HepG2 (cell line): ENCODE results near the gene CRKL. TPM values are rescaled to one million over a fixed set of nuclear protein-coding genes. Genes with fewer than 3 reads are reported as not detected.

Source experiments
- CREB1 ChIP-seq, 2 experiments: fragments of 450-650 bp in 1 of 2; IDR thresholded peaks; 2 replicates each; pipeline ENCODE4 v1.6.1; 2016 to 2017; ENCODE audit warnings: control low read depth in 1 of 2, mild to moderate bottlenecking in 1 of 2, missing compliant biosample characterization in 1 of 2, missing genetic modification characterization in 1 of 2
- EP300 ChIP-seq, 3 experiments: sonication (generic) in 1 of 3; formaldehyde crosslinking in 1 of 3; IDR thresholded peaks; 2 replicates each; pipeline versions ENCODE4 v1.5.1 to v1.6.1; 2011 to 2020; ENCODE audit warnings: low read depth in 2 of 3, low read length in 2 of 3, borderline replicate concordance in 1 of 3, improper control_type of control experiment in 1 of 3, mild to moderate bottlenecking in 1 of 3, missing genetic modification reagents in 1 of 3, moderate library complexity in 1 of 3
- FOSL2 ChIP-seq: sonication (generic); formaldehyde crosslinking; IDR thresholded peaks from 2 replicates; pipeline ENCODE4 v1.4.0; 2020; ENCODE audit warnings: missing genetic modification reagents
- GLI4 ChIP-seq: sonication (generic); formaldehyde crosslinking; IDR thresholded peaks from 2 replicates; pipeline ENCODE4 v1.5.1; 2020; ENCODE audit warnings: missing genetic modification reagents, mild to moderate bottlenecking, moderate library complexity, borderline replicate concordance
- HIVEP1 ChIP-seq: sonication (generic); formaldehyde crosslinking; IDR thresholded peaks from 2 replicates; pipeline ENCODE4 v1.4.0; 2020; ENCODE audit warnings: mild to moderate bottlenecking, missing genetic modification reagents
- HNRNPLL ChIP-seq: fragments of 200-400 bp; formaldehyde crosslinking; IDR thresholded peaks from 2 replicates; pipeline ENCODE4 v1.6.1; 2017; ENCODE audit warnings: mild to moderate bottlenecking, low read depth, low read length; ENCODE audit not compliant: poor library complexity, severe bottlenecking
- PAF1 ChIP-seq: IDR thresholded peaks from 2 replicates; pipeline ENCODE4 v1.6.1; 2016; ENCODE audit warnings: missing genetic modification reagents, missing compliant biosample characterization
- PCBP2 ChIP-seq: fragments of 200-400 bp; formaldehyde crosslinking; optimal IDR thresholded peaks from 2 replicates; pipeline ENCODE3; 2018; ENCODE audit warnings: low read length, low read depth; ENCODE audit not compliant: poor library complexity, severe bottlenecking
- POLR2AphosphoS2 ChIP-seq: IDR thresholded peaks from 2 replicates; pipeline ENCODE4 v1.6.1; 2011; ENCODE audit warnings: low read depth, low read length, improper control_type of control experiment
- SKIL ChIP-seq: sonication (generic); formaldehyde crosslinking; IDR thresholded peaks from 2 replicates; pipeline ENCODE4 v1.8.0; 2022; ENCODE audit warnings: missing genetic modification reagents, mild to moderate bottlenecking, moderate library complexity, borderline replicate concordance
- ZFP1 ChIP-seq: IDR thresholded peaks from 2 replicates; pipeline ENCODE4 v1.6.1; 2016
- ZFP41 ChIP-seq: sonication (generic); formaldehyde crosslinking; IDR thresholded peaks from 2 replicates; pipeline ENCODE4 v1.4.0; 2020; ENCODE audit warnings: mild to moderate bottlenecking, missing genetic modification reagents, borderline replicate concordance
- ZNF101 ChIP-seq: sonication (generic); formaldehyde crosslinking; IDR thresholded peaks from 2 replicates; pipeline ENCODE4 v1.4.0; 2020; ENCODE audit warnings: mild to moderate bottlenecking, low read depth, missing genetic modification reagents, borderline replicate concordance
- ZNF235 ChIP-seq: sonication (generic); formaldehyde crosslinking; IDR thresholded peaks from 2 replicates; pipeline ENCODE4 v1.8.1; 2023; ENCODE audit warnings: mild to moderate bottlenecking, missing genetic modification reagents, borderline replicate concordance
- ZNF460 ChIP-seq: sonication (generic); formaldehyde crosslinking; IDR thresholded peaks from 2 replicates; pipeline ENCODE4 v1.5.1; 2020; ENCODE audit warnings: missing genetic modification reagents, mild to moderate bottlenecking, borderline replicate concordance
- ZNF496 ChIP-seq: sonication (generic); formaldehyde crosslinking; IDR thresholded peaks from 2 replicates; pipeline ENCODE4 v1.8.1; 2023; ENCODE audit warnings: mild to moderate bottlenecking, moderate library complexity, missing genetic modification reagents; ENCODE audit not compliant: insufficient replicate concordance
- ZNF572 ChIP-seq: sonication (generic); formaldehyde crosslinking; IDR thresholded peaks from 2 replicates; pipeline ENCODE4 v1.5.1; 2020; ENCODE audit warnings: mild to moderate bottlenecking, missing genetic modification reagents
- polyA plus RNA-seq, 8 experiments: library from polyadenylated mRNA; depleted of rRNA in 3 of 8; stranded (reverse) in 7 of 8; unstranded in 1 of 8; fragments of >200 nt; fragmentation: Illumina TruSeq in 4 of 8; extraction: Trizol in 4 of 8; gene quantifications; 2 replicates each; pipeline versions ENCODE4 v1.2.1 to v1.2.3, GENCODE V29; 2011 to 2016; ENCODE audit warnings: low read depth in 4 of 8, missing spikeins in 1 of 8, mixed read lengths in 1 of 8; ENCODE audit not compliant: insufficient read depth in 1 of 8
- total RNA-seq, 5 experiments: library from RNA; depleted of rRNA; stranded (reverse); fragments of >200 nt; fragmentation: Illumina TruSeq; extraction: Trizol; gene quantifications; 2 replicates each; pipeline ENCODE4 v1.2.3, GENCODE V29; 2016; ENCODE audit warnings: low read depth in 1 of 5
- TF ChIP-seq, protein P1 (sequence below): sonication (generic); formaldehyde crosslinking; IDR thresholded peaks from 2 replicates; pipeline ENCODE4 v1.8.0; 2023; ENCODE audit warnings: mild to moderate bottlenecking, missing genetic modification reagents
- TF ChIP-seq, protein P2 (sequence below), 2 experiments: sonication (generic) in 1 of 2; formaldehyde crosslinking in 1 of 2; IDR thresholded peaks; 2 replicates each; pipeline versions ENCODE4 v1.4.0 to v1.6.1; 2016 to 2020; ENCODE audit warnings: borderline replicate concordance in 1 of 2, low read depth in 1 of 2, mild to moderate bottlenecking in 1 of 2, missing genetic modification reagents in 1 of 2

CRKL gene
- total and polyA plus RNA-seq, 2 of the 13 experiments (the other 11 are each of a cell fraction or from before 2014, with no cell fraction given), result 37.4 to 60.6 TPM

DNA sequence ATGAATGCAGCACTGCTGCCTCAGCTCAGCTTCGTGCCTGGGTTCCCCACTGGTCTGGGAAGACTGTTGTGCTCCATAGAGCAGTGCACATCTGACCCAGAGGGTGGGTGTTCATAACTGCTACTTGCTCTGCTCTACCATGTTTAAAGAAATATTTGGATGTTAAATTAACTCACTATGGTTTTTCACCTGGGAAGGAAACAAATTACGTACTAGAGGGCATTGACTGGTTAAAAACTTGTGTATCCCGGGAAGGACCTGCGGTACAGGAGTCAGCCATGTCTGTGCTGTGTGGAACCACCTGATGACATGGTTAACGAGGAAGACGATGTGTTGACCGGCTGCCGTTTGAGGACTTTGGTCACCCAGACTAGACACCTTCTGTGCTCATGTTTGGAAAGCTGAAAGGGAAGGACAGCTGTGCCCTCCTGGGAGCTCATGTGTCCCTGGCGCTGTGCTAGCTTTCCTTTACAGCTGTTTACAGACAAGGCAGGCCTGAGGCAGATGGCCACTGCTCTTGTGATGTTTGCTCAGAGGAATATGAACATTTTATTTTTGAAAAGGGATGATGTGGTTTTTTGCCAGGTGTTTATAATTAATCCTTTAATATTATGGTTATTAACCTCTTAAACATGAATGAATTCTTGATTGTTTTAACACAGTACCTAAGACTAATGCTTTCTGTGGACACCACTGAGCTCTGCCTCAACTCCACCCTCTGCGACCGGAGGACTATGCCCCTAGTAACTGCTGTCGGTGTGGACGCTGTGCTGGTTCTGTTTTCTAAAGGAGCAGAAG, 35.5 kb downstream of the CRKL start (continued):
- TF ChIP-seq, protein P1, sequence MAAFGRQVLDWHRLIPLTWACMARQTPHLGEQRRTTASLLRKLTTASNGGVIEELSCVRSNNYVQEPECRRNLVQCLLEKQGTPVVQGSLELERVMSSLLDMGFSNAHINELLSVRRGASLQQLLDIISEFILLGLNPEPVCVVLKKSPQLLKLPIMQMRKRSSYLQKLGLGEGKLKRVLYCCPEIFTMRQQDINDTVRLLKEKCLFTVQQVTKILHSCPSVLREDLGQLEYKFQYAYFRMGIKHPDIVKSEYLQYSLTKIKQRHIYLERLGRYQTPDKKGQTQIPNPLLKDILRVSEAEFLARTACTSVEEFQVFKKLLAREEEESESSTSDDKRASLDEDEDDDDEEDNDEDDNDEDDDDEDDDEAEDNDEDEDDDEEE, result no peak
- no peak for TF ChIP-seq ZNF235 (CRISPR knock-in tag)
- no peak for TF ChIP-seq HNRNPLL
- 0 out of 4 replicates have a peak, but pooled peaks of 1 of the 2 experiments have one; percentile 32 for TF ChIP-seq EP300 (IDR thresholded peaks at IDR 0.05; ENCODE audit: low read depth in 2 of 2, low read length in 2 of 2)
- TF ChIP-seq EP300 (CRISPR knock-in tag; IDR thresholded peaks at IDR 0.05; ENCODE audit: borderline replicate concordance), result no peak
- TF ChIP-seq SKIL (CRISPR knock-in tag), result no peak
- TF ChIP-seq CREB1 (IDR thresholded peaks at IDR 0.05), result no peak
- no peak for TF ChIP-seq CREB1 (CRISPR knock-in tag; IDR thresholded peaks at IDR 0.05)
- TF ChIP-seq ZNF496 (CRISPR knock-in tag), result no peak
- no peak for TF ChIP-seq POLR2AphosphoS2
- no peak for TF ChIP-seq PAF1
- TF ChIP-seq, protein P2, sequence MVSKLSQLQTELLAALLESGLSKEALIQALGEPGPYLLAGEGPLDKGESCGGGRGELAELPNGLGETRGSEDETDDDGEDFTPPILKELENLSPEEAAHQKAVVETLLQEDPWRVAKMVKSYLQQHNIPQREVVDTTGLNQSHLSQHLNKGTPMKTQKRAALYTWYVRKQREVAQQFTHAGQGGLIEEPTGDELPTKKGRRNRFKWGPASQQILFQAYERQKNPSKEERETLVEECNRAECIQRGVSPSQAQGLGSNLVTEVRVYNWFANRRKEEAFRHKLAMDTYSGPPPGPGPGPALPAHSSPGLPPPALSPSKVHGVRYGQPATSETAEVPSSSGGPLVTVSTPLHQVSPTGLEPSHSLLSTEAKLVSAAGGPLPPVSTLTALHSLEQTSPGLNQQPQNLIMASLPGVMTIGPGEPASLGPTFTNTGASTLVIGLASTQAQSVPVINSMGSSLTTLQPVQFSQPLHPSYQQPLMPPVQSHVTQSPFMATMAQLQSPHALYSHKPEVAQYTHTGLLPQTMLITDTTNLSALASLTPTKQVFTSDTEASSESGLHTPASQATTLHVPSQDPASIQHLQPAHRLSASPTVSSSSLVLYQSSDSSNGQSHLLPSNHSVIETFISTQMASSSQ (IDR thresholded peaks at IDR 0.05; ENCODE audit: low read depth), result peak; percentile 30; the same call in 1 of the 2 replicates
- TF ChIP-seq, protein P2 (CRISPR knock-in tag; IDR thresholded peaks at IDR 0.05; ENCODE audit: borderline replicate concordance), result peak; percentile 38; the same call in 1 of the 2 replicates
- no peak for TF ChIP-seq HIVEP1 (CRISPR knock-in tag)
- TF ChIP-seq ZNF572, result no peak
- TF ChIP-seq FOSL2 (CRISPR knock-in tag), result no peak; the same call in 1 of the 2 replicates
- no peak for TF ChIP-seq PCBP2
- no peak for TF ChIP-seq ZFP1 (CRISPR knock-in tag)
- no peak for TF ChIP-seq ZNF460
- no peak for TF ChIP-seq ZNF101
- TF ChIP-seq ZFP41 (CRISPR knock-in tag), result no peak
- 0 out of 2 replicates have a peak, but pooled peaks have one; percentile 18 for TF ChIP-seq GLI4 (CRISPR knock-in tag)
